ENCODE measurements around the gene GLI1.
A peak's percentile ranks its signal among the peaks of the same experiment; 100 is the strongest.
"Not testable (repeated sequence)": the region's sequence is repeated elsewhere in the genome, so short reads cannot be mapped to it uniquely, and the experiment has no call there.

GLI1 gene

DNA sequence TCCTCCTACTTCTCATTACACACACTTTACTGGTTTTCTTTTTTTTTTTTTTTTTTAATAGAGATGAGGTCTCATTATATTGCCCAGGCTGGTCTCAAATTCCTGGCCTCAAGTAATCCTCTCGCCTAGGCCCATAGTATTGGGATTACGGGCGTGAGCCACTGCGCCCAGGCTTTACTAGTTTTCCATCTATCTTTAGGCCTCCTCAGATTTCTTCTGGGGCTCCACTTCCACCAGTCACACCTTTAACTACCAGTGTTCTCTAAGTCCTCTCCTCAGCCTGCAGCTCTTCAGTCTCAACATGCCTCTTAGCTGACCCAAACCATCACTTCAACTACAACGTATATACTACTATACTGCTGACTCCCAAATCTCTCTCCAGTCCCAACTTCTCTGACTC, 39.1 kb upstream of the GLI1 start:
- no peak for DNase-seq (ENCODE audit: insufficient read length, low spot score)
- FAIRE-seq, result no peak
- TF ChIP-seq, protein P1, sequence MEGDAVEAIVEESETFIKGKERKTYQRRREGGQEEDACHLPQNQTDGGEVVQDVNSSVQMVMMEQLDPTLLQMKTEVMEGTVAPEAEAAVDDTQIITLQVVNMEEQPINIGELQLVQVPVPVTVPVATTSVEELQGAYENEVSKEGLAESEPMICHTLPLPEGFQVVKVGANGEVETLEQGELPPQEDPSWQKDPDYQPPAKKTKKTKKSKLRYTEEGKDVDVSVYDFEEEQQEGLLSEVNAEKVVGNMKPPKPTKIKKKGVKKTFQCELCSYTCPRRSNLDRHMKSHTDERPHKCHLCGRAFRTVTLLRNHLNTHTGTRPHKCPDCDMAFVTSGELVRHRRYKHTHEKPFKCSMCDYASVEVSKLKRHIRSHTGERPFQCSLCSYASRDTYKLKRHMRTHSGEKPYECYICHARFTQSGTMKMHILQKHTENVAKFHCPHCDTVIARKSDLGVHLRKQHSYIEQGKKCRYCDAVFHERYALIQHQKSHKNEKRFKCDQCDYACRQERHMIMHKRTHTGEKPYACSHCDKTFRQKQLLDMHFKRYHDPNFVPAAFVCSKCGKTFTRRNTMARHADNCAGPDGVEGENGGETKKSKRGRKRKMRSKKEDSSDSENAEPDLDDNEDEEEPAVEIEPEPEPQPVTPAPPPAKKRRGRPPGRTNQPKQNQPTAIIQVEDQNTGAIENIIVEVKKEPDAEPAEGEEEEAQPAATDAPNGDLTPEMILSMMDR (IDR thresholded peaks at IDR 0.05; ENCODE audit: insufficient read depth, missing control alignments), result no peak

DNA sequence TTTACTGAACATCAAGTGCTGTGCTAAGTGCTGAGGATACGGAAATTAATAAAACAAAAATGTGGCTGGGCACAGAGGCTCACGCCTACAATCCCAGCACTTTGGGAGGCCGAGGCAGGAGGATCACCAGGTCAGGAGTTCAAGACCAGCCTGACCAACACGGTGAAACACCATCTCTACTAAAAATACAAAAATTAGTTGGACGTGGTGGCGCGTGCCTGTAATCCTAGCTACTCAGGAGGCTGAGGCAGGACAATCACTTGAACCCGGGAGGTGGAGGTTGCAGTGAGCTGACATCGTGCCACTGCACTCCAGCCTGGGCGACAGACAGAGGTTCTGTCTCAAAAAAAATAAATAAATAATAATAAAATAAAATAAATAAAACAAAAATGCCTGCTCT, 32.6 kb upstream of the GLI1 start:
- DNase-seq (ENCODE audit: insufficient read length, low spot score); FAIRE-seq: not testable (repeated sequence)

DNA sequence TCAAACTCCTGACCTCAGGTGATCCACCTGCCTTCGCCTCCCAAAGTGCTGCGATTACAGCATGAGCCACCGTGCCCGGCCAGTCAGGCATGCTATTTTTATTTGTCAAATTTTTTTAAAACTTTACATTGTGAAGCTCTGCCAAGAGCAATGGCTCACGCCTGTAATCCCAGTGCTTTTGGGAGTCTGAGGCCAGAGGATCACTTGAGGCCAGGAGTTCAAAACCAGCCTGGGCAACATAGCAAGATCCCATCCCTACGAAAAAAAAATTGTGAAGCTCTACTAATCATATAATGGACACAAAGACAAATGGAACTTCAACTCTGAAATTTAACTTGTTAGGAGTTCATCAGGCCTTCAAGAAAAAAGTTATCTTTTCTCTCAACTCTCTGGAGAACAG, 30.6 kb upstream of the GLI1 start:
- DNase-seq (ENCODE audit: insufficient read length, low spot score) (no peak), FAIRE-seq (no peak)
- TF ChIP-seq, protein P1 (IDR thresholded peaks at IDR 0.05; ENCODE audit: insufficient read depth, missing control alignments), result no peak

DNA sequence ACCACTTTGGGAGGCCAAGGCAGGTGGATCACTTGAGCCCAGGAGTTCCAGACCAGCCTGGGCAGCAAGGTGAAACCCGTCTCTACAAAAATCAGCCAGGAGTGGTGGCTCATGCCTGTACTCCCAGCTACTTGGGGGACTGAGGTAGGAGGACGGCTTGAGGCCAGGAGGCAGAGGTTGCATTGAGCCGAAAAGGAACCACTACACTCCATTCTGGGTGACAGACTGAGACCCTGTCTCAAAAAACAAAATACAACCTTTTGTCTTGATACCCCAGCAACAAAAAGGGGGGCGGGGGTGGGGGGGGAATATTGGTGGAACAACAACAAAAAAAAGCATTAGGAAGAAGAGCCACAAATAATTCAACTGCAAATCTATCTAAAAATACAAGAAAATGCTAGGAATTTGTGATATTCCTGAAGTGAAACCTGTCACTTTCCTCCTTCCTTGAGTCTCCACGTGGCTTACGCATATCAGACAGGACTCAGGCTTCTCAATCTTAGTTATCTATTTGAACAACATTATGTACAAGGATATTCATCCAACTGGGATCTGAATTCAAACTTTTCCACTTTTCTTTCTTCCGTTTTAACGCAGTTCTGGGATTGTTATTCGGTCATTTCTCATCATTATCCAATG, 30.0 kb upstream of the GLI1 start:
- DNase-seq (ENCODE audit: insufficient read length, low spot score) (no peak), FAIRE-seq (no peak)

DNA sequence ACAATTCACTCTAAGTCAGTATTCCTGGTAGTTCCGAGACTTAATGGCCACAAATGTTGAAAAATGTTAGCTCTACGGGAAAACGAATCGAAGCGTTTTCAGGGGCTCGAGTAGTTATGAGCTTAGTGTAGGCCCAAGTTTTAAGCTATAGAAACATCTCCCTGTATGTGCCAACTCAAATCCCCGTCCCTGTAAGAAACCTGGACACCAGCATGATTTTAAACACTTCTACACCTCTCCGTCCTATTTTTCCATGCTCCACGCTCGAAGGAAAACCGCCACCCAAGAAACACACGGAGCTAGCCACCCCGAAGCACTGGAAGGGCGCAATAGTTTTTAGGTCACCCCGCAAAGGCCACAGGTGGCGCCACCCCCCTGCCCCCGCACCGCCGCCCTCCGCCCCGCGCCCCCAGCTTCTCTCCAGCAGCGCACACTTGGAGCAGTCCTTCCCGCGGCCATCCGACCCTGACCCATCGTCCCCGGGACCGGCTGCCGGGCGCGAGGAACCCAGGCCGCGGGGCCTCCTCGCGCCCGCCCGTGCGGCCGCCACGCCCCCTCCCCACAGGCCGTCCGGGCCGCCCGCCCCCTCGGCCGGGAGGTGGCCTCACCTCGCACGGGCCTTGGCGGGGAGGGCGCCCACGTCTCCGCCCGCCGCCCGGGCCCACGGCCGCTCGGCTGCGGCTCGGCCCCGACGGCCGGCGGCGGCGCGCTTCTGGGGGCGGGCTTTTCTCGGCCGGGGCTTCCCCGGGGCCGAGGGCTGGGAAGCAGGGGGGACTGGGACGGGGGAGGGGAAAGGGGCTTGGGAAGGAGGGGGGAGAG, 29.3 kb upstream of the GLI1 start:
- FAIRE-seq, result no peak
- TF ChIP-seq, protein P1 (IDR thresholded peaks at IDR 0.05; ENCODE audit: insufficient read depth, missing control alignments), result no peak
- no peak for DNase-seq (ENCODE audit: insufficient read length, low spot score)

More for the DNA sequence above, 30.0 kb upstream of the GLI1 start:
- TF ChIP-seq, protein P1 (IDR thresholded peaks at IDR 0.05; ENCODE audit: insufficient read depth, missing control alignments), result no peak

DNA sequence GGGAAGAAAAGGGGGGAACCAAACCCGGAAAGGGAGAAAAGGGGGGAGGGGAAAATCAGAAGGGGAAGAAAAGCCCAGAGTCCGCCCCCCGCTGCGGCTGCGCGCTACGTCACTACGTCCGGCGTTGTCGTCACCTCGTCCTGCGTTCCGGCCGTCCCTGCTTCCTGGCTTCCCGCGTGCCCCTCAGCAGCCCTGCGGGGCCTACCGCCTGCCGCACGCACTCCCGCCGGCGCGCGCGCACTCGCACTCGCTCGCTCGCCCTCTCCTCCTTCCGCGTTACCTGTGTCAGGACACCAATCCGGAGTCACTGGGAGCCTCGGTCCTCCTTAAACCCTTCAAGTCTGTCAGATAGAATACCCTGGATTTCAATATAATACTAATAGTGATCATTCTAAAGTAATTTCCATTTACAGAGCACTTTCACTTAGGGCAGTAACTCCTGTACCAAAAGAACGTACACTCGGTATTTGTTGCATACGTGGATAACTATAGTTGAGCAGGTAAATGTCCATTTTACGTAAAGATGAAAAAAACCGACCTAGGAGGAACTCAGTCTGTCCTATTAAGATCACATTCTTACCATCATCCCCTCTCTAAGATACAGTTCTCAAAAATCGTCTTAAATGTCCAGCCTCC, 28.5 kb upstream of the GLI1 start, which contains the start of gene R3HDM2:
Gene R3HDM2, minus strand, starts transcription at position 113 of the 636 bp plus-strand sequence. CDS start 120,615 bp downstream, outside the sequence.
- TF ChIP-seq, protein P1 (IDR thresholded peaks at IDR 0.05; ENCODE audit: insufficient read depth, missing control alignments), result no peak
- FAIRE-seq, result no peak
- peak; percentile 92 for DNase-seq (ENCODE audit: insufficient read length, low spot score)

GRCh38 chr12:57431654-57432188, 27.9 kb upstream of the GLI1 start:
- FAIRE-seq (no peak), DNase-seq (ENCODE audit: insufficient read length, low spot score) (no peak)
- TF ChIP-seq, protein P1 (IDR thresholded peaks at IDR 0.05; ENCODE audit: insufficient read depth, missing control alignments), result no peak
